Thoracic aorta (tissue), 2 donors: ENCODE measurements around the gene FREY1. TPM values are rescaled to one million over a fixed set of nuclear protein-coding genes. Genes with fewer than 3 reads are reported as not detected.

Source experiments
- ATAC-seq: fragments of 150-250 bp; one replicate; pipeline ENCODE4 v1.8.0; 2017; ENCODE audit warnings: low read depth; ENCODE audit not compliant: insufficient number of reproducible peaks, low FRiP score
- DNase-seq: peaks from one replicate; pipeline ENCODE4 v3.0.0-alpha.2; 2020; ENCODE audit warnings: low spot score
- H3K27ac ChIP-seq, 2 donors: fragments of 200-600 bp; sonication (generic); 1 replicate in 1 of 2; 2 replicates in 1 of 2; pipeline ENCODE4 v1.5.1; 2016; ENCODE audit warnings: mild to moderate bottlenecking in 2 of 2, moderate library complexity in 2 of 2
- H3K27me3 ChIP-seq: fragments of 200-600 bp; sonication (generic); replicated peaks from 2 replicates; pipeline ENCODE4 v1.6.0; 2016; ENCODE audit warnings: mild to moderate bottlenecking; ENCODE audit not compliant: insufficient read depth
- H3K36me3 ChIP-seq: fragments of 200-600 bp; sonication (generic); one replicate; pipeline ENCODE4 v1.5.1; 2016
- H3K4me1 ChIP-seq, 2 donors: fragments of 200-600 bp; sonication (generic); 1 replicate in 1 of 2; 2 replicates in 1 of 2; pipeline versions ENCODE4 v1.5.1 to v1.6.0; 2016; ENCODE audit warnings: low read depth in 2 of 2, mild to moderate bottlenecking in 1 of 2; ENCODE audit not compliant: control insufficient read depth in 1 of 2
- H3K4me3 ChIP-seq: fragments of 200-600 bp; sonication (generic); 2 replicates; pipeline ENCODE4 v1.5.1; 2016; ENCODE audit warnings: mild to moderate bottlenecking
- H3K9me3 ChIP-seq: fragments of 200-600 bp; sonication (generic); 2 replicates; pipeline ENCODE4 v1.5.1; 2016
- total RNA-seq, 2 donors: library from RNA; depleted of rRNA; stranded (reverse); fragments of >200 nt; gene quantifications; one replicate each; pipeline versions ENCODE4 v1.1.0 to v1.2.3, GENCODE V29; 2016
- TF ChIP-seq, protein P1 (sequence below): fragments of 200-600 bp; sonication (generic); IDR thresholded peaks from one replicate; pipeline ENCODE4 v1.5.1; 2019; ENCODE audit warnings: antibody characterized with exemption

FREY1 gene
- total RNA-seq, 2 donors from 2014 or later, result 9.0 TPM; not detected in 1

DNA sequence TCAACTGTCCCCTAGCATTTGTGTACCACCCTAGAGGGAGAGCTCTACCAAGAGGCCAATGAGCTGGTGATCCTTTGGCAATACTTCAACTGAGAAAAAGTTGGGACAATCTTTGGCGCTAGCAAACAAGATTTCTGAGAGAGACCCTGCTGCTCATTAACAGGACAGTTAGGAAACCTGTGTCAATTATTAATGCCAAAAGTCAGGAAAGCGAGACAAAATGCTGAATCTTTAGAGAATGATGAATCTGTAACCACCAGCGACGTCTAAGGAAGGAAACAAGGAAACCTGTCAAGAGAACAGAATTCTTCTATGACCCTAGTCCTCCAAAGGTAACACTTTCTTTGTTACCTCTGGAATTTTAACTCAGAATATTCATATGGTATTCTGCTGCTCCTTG, 35.3 kb upstream of the FREY1 start:
- Histone ChIP-seq H3K4me3 (no peak overlapping the region), H3K27ac (no peak overlapping the region), H3K36me3 (peaks cover 30% of the 10 kb centered on the region), H3K9me3 (no peaks in the 10 kb centered on the region), H3K4me1 (no peaks in the 10 kb centered on the region), H3K27me3 (no peaks in the 10 kb centered on the region)
- ATAC-seq (no peak), DNase-seq (no peak)
- TF ChIP-seq, protein P1, sequence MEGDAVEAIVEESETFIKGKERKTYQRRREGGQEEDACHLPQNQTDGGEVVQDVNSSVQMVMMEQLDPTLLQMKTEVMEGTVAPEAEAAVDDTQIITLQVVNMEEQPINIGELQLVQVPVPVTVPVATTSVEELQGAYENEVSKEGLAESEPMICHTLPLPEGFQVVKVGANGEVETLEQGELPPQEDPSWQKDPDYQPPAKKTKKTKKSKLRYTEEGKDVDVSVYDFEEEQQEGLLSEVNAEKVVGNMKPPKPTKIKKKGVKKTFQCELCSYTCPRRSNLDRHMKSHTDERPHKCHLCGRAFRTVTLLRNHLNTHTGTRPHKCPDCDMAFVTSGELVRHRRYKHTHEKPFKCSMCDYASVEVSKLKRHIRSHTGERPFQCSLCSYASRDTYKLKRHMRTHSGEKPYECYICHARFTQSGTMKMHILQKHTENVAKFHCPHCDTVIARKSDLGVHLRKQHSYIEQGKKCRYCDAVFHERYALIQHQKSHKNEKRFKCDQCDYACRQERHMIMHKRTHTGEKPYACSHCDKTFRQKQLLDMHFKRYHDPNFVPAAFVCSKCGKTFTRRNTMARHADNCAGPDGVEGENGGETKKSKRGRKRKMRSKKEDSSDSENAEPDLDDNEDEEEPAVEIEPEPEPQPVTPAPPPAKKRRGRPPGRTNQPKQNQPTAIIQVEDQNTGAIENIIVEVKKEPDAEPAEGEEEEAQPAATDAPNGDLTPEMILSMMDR, result no peak

DNA sequence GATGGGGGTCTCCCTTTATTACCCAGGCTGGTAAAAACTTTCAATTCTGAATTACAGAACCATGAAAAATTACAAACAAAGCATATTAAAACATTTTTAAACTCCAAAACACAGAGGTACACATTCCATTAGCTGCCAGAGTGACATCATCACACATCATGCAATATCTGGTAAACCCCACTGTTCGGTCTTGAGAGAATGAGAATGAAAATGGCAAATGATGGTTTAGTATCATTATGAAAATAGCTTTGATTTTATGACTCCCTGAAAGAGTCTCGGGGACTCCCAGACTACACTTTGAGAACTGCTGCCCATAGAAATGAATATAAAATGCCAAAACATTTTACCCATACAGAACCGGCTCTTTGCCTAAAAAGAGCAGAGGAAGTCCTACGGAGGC, 34.2 kb upstream of the FREY1 start:
- H3K4me3 ChIP-seq, result no peak overlapping the region
- no peaks in the 10 kb centered on the region for H3K9me3 ChIP-seq
- ATAC-seq, result no peak
- H3K4me1 ChIP-seq, result no peaks in the 10 kb centered on the region
- H3K27me3 ChIP-seq, result no peaks in the 10 kb centered on the region
- no peak overlapping the region for H3K27ac ChIP-seq
- H3K36me3 ChIP-seq, result peaks cover 35% of the 10 kb centered on the region
- no peak for DNase-seq
- TF ChIP-seq, protein P1, result no peak

DNA sequence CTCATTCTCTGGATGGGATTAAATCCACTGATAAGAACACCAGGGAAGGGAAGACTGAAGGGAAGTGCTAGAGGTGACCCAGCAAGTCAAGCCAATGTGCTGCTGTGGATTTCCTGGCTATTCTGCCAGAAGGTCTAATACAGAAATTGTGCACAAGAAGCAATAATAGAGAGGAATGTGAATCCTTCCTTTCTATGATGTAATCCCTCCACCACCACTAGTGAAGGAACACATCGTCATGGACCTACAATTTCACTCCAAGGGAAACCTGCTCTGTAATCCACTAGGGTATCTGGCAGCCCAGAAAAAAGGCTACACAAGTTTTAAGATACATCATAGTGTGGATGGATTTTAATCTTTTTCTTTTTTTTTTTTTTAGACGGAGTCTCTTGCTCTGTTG, 32.8 kb upstream of the FREY1 start:
- no peak overlapping the region for H3K4me3 ChIP-seq
- no peak for DNase-seq
- no peaks in the 10 kb centered on the region for H3K4me1 ChIP-seq
- no peaks in the 10 kb centered on the region for H3K9me3 ChIP-seq
- peaks cover 34% of the 10 kb centered on the region for H3K36me3 ChIP-seq
- TF ChIP-seq, protein P1, result no peak
- no peak overlapping the region for H3K27ac ChIP-seq
- ATAC-seq, result no peak
- no peaks in the 10 kb centered on the region for H3K27me3 ChIP-seq

DNA sequence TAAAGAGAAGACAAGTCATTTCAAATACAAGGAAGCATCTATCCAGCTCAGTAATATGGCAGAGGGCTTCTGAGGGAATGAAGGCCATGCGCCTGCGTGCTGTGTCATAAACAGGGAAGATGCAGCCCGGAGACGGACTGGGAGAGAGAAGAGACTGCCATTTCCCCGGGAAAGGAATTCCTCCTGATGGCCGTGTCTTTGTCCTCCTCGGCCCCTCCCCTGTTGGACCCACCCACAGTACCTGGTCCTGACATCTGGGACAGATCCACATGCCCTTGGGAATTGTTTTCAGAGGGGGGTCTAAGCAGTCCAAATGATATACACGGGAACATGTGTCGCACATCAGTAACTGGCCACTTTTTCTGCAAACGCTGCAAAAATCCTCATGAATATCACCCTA, 30.8 kb upstream of the FREY1 start:
- Histone ChIP-seq H3K27ac (no peak overlapping the region), H3K4me3 (no peak overlapping the region), H3K27me3 (no peaks in the 10 kb centered on the region), H3K36me3 (peaks cover 43% of the 10 kb centered on the region), H3K4me1 (no peaks in the 10 kb centered on the region), H3K9me3 (no peaks in the 10 kb centered on the region)
- no peak for ATAC-seq
- DNase-seq, result no peak
- TF ChIP-seq, protein P1, result no peak

DNA sequence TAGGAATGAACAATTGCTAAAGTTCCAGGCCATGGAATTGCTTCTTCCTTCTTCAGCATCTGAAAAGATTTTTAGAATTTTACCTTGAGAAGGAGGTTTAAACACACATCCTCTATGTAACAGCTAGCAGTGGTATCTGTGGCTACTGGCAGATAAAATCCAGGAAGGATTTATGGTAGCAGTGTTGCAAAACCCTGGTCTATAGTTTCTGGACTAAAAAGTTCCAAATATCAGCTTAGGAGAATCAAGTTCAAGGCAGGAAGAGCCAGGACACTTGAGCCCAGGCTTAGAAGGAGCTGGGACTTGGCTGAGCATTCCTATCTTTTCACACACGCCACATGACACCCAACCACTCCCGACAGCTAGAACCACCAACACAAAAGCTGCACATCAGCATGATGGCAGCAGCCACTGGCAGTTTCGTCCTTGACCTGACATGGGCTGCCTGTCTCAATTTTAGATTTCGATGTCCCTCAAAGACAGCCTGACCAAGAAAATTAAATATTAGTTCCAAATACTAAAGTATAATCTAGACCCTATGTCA, 29.5 kb upstream of the FREY1 start:
- no peak overlapping the region for H3K27ac ChIP-seq
- no peak for ATAC-seq
- no peak for DNase-seq
- H3K36me3 ChIP-seq, result peaks cover 51% of the 10 kb centered on the region
- no peak overlapping the region for H3K4me3 ChIP-seq
- TF ChIP-seq, protein P1, result no peak
- H3K4me1 ChIP-seq, result no peaks in the 10 kb centered on the region
- H3K9me3 ChIP-seq, result no peaks in the 10 kb centered on the region
- no peaks in the 10 kb centered on the region for H3K27me3 ChIP-seq
